HG02852 (cell line): ENCODE results near the gene INO80B.

Experiments used
- ATAC-seq: cut with Tn5 transposase; IDR thresholded peaks from one replicate; pipeline ENCODE4 v1.9.1; 2021; ENCODE audit warnings: mild to moderate bottlenecking, moderate library complexity; ENCODE audit not compliant: unreplicated experiment

The INO80B gene

DNA sequence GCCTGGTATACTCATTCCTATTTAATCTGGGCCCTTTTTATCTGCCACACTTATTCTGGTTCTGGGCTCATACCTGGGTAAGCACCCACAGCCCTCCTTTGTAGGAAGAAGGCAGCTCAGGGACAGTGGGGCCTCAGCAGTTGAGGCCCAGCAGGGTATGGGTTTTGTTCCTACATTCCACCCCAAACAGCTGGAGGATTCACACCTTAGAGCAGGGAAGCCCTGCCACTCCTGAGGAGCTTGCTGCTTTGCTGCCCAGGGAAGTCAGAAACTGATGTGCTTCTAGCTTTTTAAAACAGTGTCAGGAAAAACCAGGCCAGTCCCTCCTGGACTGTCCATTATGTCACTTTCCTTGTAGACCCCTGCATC is 45.7 kb downstream of the INO80B start:
- ATAC-seq, result no peak

DNA sequence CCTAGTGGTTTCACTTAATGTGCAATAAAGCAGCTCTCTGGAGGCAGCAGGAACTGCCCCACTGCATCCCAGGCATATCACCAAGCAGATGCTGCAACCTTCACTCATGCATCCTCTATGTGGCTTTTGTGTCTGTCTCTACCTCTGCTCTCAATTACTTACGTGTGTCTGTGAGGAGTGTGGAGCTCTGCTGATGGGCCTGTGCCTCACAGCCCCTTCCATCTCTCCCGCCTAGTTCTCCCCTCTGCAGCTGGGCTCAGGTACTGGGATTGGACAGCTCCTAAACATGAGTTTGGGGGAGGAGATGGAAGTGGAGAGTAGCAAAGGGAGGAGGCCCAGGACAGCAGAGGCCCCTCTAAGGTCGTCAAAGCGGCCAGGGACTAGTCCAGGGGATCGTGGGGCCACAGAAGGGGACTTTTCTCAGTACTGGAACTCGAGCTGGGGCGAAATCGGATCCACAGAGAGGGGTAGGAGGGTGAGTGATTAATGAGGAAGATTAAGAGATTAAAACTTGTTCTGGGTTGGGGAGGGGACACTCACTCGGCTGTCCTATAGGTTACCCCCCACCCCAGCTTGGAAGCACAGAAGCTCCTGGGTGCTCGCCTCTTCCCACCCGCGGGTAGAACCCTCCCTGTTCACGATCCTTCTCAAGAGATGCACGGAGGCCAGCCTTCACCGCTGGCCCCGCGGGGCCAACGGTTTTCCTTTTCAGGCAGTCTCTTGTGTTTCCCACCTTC is 46.6 kb downstream of the INO80B start:
- ATAC-seq, result no peak

DNA sequence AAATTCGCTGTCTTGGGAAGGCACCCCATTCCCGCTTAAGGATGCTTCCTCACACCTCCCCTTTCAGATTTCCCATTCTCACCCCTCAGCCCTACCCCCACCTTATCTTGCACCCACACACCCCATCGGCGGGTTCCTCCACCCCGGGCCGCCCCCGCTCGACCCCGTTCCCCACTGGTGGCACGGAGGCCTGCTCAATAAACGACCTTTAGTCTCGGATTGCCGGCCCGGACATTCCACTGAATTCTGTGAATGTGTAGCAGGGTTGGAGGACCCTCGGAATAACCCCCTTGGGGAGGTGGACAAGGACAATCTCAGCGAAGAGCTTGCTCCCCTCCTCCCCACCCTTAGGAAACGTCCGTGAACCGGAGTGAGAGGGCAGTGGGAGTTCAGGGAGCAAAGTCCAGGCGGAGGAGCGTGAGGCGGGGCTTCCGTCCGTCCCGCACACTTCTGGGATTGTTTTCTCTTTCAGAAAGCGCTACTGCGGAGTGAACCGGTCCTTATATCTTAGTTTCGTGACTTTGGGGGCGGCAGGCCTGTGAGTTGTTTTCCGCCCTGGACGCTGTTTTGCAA is 47.3 kb downstream of the INO80B start:
- ATAC-seq, result no peak

DNA sequence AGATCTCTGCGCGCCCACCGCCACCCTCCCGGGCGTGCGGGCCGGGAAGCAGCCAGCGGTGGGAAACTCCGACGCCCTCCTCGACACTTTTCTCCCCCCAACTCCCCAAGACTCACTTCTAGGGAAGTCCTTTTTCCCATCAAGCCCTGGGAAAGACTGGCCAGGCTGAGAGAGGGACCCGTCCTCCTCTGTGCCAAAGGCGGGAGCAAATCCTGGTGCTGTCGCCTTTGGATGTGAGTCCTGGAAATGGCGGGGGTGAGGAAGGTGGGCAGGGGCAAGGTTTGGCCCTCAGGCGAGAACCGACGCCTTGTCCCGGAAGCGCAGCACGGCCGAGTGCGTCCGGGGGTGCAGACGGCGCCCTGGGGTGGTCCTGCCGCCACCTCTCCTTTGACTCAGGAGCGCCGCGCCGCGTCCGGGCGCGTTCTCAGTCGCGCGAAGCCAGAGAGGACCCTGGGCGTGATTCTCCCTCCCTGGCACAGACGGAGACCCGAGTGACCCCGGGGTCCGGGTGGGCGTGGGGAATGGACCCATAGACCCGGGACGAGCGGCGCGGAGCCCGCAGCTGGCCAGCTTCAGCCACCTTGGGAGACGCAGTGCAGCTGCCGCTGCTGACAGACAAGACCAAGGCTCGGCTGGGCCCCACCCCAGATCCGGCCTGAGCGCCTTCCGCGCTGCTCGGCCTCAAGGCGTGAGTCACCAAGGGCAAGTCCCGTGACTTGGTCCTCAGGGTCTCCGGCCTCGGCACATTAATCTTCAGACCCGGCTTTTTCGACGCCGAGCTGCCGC is 48.0 kb downstream of the INO80B start:
- ATAC-seq, result peak; percentile 32

DNA sequence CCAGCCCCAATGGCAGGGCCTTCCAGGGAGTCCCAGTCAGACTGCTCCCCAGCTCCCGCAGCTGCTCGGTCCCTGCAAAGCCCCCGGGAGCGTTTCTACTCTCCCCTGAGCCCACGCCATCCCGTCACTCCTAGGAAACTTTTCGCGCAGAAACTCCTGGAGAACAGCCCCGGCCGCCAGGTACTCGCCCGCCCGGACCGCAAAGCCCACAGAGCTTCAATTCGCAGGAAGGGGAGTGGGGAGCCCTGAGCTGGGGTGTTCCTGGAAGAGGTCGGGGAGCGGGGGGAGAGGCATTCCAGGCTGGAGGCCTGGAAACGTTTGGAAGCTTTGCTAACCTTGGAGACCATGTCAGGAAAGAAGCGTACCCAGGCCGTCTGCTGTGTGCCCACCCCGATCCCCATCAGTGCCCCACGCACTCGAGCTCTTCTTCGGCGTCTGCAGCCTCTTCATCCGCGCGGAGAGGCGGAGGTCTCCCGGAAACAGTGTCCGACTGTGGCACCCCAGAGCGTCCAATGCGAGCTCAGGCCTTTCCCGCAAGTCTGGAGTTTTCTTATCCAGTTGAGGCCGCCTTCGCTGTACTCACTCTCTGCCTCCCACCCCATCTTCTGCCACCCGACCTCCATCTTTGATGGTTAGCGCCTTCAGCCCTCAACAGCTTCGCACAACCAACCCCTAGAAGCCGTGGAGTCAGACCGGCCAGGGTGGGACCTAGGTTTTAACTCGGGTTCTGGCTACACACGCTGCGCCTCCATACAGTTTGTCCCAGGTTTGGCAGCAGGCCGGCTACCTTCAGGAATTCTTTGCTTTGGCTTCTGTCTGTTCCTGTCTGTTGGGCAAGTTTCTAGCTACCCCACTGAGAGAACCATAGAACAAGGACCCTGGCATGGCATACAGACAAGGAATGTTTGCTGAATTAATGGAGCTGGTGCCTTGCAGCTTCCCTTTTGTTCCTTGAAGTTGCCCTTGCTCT is 48.9 kb downstream of the INO80B start:
- ATAC-seq, result no peak

DNA sequence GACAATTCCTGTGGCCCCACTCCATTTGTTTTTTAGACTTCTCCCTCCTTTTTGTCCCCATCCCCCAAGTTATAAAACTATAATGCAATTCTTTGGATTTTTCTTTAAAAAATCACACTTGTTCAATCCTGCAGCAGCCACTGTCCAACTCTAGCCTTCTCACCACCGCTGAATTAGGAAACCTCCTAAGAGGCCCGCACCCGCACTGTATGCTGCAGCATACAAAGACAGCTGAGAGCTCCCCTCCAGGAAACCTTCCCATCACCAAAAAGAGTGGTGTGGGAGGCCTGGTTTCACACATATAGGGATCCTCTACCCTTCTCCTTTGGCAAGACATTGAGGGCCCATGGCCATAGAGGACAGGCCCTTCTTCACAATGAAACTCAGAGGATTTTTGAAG is 49.7 kb downstream of the INO80B start:
- no peak for ATAC-seq

DNA sequence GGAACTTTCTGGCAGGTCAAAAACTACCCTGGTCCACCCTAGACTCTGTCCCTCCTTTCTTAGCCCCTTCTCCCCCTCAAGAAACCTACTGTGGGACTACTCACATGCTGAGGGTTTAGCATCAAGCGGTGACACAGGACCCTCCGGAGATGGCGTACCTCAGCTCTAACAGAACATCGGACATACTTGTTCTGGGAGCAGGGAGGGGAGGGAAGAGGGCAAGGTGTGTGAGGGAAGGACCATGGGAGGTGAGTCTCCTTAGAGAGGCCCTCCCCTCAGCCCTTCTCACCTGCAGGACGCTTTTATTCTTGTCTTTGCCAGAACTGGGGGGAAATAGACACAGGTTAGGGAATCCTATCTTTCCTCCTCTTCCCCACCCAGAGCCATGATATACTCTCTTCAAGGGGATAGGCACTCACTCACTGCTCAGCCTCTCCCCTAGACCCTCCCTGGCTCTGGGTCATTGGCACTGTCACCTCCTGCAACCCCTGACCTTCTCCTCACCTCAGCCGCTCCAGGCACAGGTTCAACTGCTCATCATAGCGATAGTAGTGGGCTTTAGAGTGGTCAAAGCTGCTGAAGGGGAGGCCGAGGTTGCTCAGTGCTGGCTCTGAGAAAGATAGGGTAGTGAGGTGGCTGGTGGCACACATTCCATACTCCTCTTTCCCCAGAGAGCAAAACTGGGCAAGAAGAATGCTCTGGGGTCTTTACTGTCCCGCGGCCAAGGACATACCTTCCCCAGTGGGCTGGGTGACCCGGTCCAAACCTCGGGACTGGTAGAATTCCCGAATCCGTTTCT is 50.8 kb downstream of the INO80B start:
- ATAC-seq, result no peak

DNA sequence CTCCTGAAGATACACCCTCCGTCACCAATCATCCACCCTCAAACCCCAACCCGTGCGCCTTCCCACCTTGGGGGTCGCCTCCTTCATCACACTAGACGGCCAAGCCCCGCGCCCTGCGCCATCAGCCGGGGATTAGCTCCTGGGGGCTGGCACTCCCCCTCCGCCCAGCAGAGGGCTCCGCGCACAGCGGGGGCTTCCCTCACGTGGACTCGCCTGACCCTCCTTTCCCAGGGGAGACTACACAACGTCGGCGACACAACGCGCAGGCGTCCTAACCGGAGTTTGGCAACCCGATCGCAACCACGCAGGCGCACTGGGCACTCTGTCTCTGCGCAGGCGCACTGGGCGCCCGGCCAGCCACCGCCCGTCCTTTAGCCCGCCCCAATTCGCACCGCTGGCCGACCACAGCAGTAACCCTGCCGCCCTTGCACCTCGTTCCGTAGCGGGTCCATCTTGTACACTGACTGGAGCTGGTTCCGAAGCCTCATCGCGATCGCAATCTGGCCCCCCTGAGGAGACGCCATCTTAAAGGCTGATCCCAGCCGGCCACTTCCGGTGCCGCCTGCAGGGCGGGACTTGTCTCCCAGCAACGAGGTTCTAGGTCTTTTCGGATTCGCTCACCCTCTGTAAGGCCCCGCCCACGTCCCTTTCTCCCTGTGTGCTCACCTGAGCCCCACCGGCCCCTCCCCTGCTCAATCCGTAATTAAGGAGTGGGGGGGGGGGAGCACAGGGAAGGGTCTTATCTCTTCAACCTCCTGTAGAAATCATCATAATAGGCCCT is 52.4 kb downstream of the INO80B start, which contains the start of gene PCGF1:
TSS of gene PCGF1 (minus strand) at position 551 of the 781 bp plus-strand sequence. CDS start at position 524, 27 bp downstream.
- ATAC-seq, result peak; percentile 88
